Stimulated activated memory B cell treated with anti-CD40 and anti-IgM and Interleukin-4, amounts not matched to agents 10 μg/mL and 1 μg/mL and 100 μg/mL, for 72 hours (primary cell): ENCODE measurements around the gene PTCH1.

Source experiments
- ATAC-seq: fragments of 150-1000 bp; cut with Tn5 transposase; 2 replicates; pipeline ENCODE4 v1.10.0; 2021
- H3K27ac Mint-ChIP-seq: one replicate; pipeline ENCODE4 v1.8.0; 2022; ENCODE audit warnings: mild to moderate bottlenecking, mixed read lengths
- H3K27me3 Mint-ChIP-seq: one replicate; pipeline ENCODE4 v1.8.0; 2022; ENCODE audit warnings: mixed read lengths
- H3K36me3 Mint-ChIP-seq: one replicate; pipeline ENCODE4 v1.8.0; 2022; ENCODE audit warnings: mixed read lengths
- H3K4me1 Mint-ChIP-seq: one replicate; pipeline ENCODE4 v1.8.0; 2022; ENCODE audit warnings: mixed read lengths
- H3K4me3 Mint-ChIP-seq: one replicate; pipeline ENCODE4 v1.8.0; 2022; ENCODE audit warnings: mild to moderate bottlenecking, moderate library complexity, mixed read lengths
- H3K9me3 Mint-ChIP-seq: one replicate; pipeline ENCODE4 v1.8.0; 2022; ENCODE audit warnings: mixed read lengths

Gene PTCH1

DNA sequence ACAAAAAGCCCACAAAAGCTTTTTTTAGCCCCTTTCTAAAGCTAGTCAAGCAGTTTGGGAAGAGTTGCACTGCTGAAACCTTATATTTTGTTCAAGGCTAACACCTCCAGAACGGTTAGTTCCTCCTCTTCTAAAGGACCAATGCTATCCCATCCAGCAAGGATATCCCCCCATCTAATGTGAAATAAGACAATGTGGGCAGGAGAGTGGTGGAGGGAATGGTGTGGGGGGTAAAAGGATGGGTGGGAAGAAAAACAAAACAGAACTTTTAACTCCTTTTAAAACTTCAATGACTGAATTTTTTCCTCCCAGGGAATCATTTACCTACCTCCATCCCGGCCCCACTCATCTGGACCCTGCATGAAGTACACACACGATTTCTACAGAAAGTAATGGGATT, 21.2 kb downstream of the PTCH1 start:
- no peaks in the 10 kb centered on the region for H3K36me3 Mint-ChIP-seq
- H3K4me1 Mint-ChIP-seq = peaks cover 16% of the 10 kb centered on the region
- ATAC-seq = no peak
- no peaks in the 10 kb centered on the region for H3K9me3 Mint-ChIP-seq
- H3K4me3 Mint-ChIP-seq = no peak overlapping the region
- H3K27ac Mint-ChIP-seq = no peak overlapping the region
- peaks cover 21% of the 10 kb centered on the region for H3K27me3 Mint-ChIP-seq

GRCh38 chr9:95494416-95495371, 22.1 kb downstream of the PTCH1 start:
- H3K27ac Mint-ChIP-seq = peak overlapping the region; percentile 82
- peaks cover 16% of the 10 kb centered on the region for H3K4me1 Mint-ChIP-seq
- peaks cover 21% of the 10 kb centered on the region for H3K27me3 Mint-ChIP-seq
- ATAC-seq = peak; percentile 94
- no peaks in the 10 kb centered on the region for H3K36me3 Mint-ChIP-seq
- no peaks in the 10 kb centered on the region for H3K9me3 Mint-ChIP-seq
- H3K4me3 Mint-ChIP-seq = peak overlapping the region; percentile 83

DNA sequence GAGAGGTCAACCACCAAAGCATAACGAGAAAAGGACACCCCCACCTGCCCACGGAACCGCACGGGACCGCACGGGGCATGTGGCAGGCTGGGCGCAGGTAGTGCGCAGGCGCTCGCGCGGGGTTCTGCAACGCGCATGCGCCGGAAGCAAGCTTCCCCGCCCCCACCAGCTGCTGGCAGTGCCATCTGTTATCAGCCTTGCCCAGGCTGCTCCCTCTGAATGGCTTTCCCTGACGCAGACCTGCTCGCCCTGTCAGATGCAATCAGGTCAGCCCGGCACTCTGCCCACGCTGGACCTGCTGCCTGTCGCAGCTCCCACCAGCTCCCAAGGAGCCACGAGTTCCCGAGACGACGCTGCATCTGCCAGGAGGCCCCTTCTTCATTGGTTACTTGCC, 22.8 kb downstream of the PTCH1 start:
- ATAC-seq = peak; percentile 78
- Mint-ChIP-seq H3K4me3 (peak overlapping the region; percentile 83), H3K27ac (peak overlapping the region; percentile 82), H3K27me3 (peaks cover 21% of the 10 kb centered on the region), H3K9me3 (no peaks in the 10 kb centered on the region), H3K36me3 (no peaks in the 10 kb centered on the region), H3K4me1 (peaks cover 16% of the 10 kb centered on the region)

- no peaks in the 10 kb centered on the region for H3K9me3 Mint-ChIP-seq
- H3K4me1 Mint-ChIP-seq = peaks cover 16% of the 10 kb centered on the region
- no peaks in the 10 kb centered on the region for H3K36me3 Mint-ChIP-seq
- no peak for ATAC-seq
- H3K27me3 Mint-ChIP-seq = peaks cover 21% of the 10 kb centered on the region
- no peak overlapping the region for H3K4me3 Mint-ChIP-seq
- H3K27ac Mint-ChIP-seq = no peak overlapping the region
Measured at GRCh38 chr9:95493402-95493801, 23.4 kb downstream of the PTCH1 start.

DNA sequence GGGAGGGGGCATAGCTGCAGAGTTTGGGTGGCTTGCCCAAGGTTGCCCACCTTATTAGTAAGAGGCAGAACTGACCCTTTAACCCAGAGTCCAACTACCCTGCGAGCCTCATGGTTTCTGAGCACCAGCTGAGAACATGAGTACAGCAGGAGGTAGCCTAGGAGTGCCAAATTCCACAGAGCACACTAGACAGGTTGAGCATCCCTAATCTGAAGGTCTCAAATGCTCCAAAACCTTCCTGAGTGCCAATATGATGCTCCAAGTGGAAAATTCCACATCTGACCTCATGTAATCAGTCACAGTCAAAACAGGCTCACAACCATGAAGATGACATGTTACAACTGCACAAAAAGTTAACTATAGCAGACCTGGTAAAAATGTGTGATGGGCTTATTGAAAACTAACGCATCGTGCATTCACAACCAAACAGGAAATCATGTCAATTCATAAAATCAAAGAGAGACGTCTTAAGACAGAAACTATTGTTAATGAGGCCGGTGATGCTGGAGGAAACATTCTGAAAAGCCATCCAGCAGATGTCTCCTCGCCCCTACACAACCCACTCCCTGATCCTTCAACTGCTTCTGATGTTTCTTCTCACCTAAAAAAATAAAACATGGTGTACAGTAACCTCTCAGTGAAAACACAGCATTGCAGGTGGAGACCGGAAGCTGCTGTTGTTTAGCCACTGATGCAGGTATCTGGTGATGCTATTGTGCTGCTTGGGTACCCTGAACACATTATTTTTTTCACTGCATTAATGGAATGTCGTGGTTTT, 25.0 kb downstream of the PTCH1 start:
- Mint-ChIP-seq H3K4me1 (peaks cover 16% of the 10 kb centered on the region), H3K36me3 (no peaks in the 10 kb centered on the region), H3K4me3 (no peak overlapping the region), H3K27ac (no peak overlapping the region), H3K9me3 (no peaks in the 10 kb centered on the region), H3K27me3 (peaks cover 9% of the 10 kb centered on the region)
- ATAC-seq = no peak

GRCh38 chr9:95488954-95489353, 27.8 kb downstream of the PTCH1 start:
- Mint-ChIP-seq H3K36me3 (no peaks in the 10 kb centered on the region), H3K27ac (no peak overlapping the region), H3K9me3 (no peaks in the 10 kb centered on the region), H3K4me1 (peaks cover 3% of the 10 kb centered on the region), H3K4me3 (no peak overlapping the region), H3K27me3 (peaks cover under 1% of the 10 kb centered on the region)
- ATAC-seq = no peak

DNA sequence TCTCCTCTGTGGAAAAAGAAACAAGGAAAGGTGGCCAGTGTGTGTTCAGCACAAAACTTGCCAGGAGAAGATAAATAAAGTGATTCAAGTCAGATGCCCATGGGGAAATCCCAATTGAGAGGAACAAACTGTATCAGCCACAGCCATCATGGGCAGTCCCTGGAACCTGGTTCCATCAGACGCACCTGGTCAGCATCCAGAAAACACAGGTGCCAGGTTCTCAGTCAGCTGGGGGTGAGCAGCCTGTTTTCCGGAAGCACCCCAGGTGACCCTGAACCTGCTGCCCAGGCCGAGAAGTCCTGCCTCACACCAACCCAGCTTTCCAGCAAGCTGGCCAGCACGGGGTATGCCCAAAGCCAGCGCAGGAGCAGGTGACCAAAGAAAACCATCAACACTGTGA, 30.5 kb downstream of the PTCH1 start:
- Mint-ChIP-seq H3K27me3 (peaks cover 9% of the 10 kb centered on the region), H3K36me3 (no peaks in the 10 kb centered on the region), H3K27ac (no peak overlapping the region)

GRCh38 chr9:95484225-95484624, 32.5 kb downstream of the PTCH1 start:
- no peak overlapping the region for H3K27ac Mint-ChIP-seq
- no peaks in the 10 kb centered on the region for H3K4me1 Mint-ChIP-seq
- no peaks in the 10 kb centered on the region for H3K9me3 Mint-ChIP-seq
- no peak for ATAC-seq
- no peak overlapping the region for H3K4me3 Mint-ChIP-seq
- H3K27me3 Mint-ChIP-seq = peaks cover 20% of the 10 kb centered on the region
- peaks cover 5% of the 10 kb centered on the region for H3K36me3 Mint-ChIP-seq

More for the DNA sequence above, 30.5 kb downstream of the PTCH1 start:
- Mint-ChIP-seq H3K4me1 (no peaks in the 10 kb centered on the region), H3K4me3 (no peak overlapping the region), H3K9me3 (no peaks in the 10 kb centered on the region)
- no peak for ATAC-seq

GRCh38 chr9:95483431-95483830, 33.3 kb downstream of the PTCH1 start:
- Mint-ChIP-seq H3K4me1 (no peaks in the 10 kb centered on the region), H3K27ac (no peak overlapping the region), H3K36me3 (peaks cover 5% of the 10 kb centered on the region), H3K27me3 (peaks cover 20% of the 10 kb centered on the region), H3K9me3 (no peaks in the 10 kb centered on the region), H3K4me3 (no peak overlapping the region)
- no peak for ATAC-seq

DNA sequence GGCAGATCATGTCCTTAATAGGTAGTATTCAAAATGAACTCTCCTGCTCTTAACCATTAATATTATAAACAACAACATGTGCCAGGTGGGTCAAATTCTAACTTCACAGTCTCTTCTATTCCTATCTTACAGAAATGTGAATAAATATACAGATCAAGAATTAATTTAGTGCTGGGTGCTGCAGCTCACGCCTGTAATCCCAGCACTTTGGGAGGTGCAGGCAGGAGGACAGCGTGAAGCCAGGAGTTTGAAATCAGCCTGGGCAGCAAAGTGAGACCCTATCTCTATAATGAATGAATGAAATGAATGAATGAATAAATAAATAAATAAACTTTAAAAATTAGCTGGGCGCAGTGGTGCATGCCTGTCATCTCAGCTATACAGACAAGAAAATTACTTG, 34.1 kb downstream of the PTCH1 start:
- Mint-ChIP-seq H3K36me3 (peaks cover 5% of the 10 kb centered on the region), H3K4me1 (no peaks in the 10 kb centered on the region), H3K27me3 (peaks cover 20% of the 10 kb centered on the region), H3K4me3 (no peak overlapping the region), H3K27ac (no peak overlapping the region), H3K9me3 (no peaks in the 10 kb centered on the region)
- ATAC-seq = no peak

DNA sequence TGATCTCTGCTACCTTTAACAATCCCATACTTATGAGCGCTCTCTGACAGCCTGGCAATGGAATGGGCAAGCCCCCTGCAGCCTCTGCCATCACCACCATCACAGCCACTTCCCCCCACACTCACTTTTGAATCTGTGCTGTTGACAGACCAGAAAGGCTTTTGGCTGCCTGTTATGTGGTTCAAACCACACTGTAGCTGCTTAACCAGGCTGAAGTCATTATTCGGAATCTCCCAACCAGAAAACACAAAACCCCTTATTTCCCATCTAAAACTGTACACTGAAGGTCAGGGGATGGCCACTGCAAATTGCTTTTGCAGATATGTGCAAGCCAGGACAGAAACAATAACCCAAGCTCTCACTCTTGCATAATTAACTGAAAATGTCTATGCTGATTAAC, 35.8 kb downstream of the PTCH1 start:
- no peak for ATAC-seq
- peaks cover 20% of the 10 kb centered on the region for H3K27me3 Mint-ChIP-seq
- H3K9me3 Mint-ChIP-seq = no peaks in the 10 kb centered on the region
- no peak overlapping the region for H3K27ac Mint-ChIP-seq
- no peak overlapping the region for H3K4me3 Mint-ChIP-seq
- H3K36me3 Mint-ChIP-seq = peaks cover 5% of the 10 kb centered on the region
- no peaks in the 10 kb centered on the region for H3K4me1 Mint-ChIP-seq

DNA sequence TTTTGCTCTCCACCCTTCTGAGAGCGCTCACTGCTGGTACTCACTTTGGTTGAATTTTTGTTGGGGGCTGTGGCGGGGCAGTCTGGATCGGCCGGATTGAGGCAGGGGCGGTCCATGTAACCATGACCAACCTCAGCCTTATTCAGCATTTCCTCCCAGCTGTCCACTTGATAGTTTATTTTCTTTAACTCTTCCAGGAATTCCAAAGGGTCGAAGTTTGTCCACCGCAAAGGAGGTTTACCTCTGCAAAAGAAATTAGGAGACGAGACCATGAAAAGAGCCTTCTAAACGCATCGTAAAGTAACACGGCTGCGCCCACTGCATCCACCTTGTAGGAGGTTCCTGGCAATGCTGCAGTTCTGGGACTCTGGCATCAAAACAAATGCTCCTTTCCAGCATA, 36.4 kb downstream of the PTCH1 start:
- H3K36me3 Mint-ChIP-seq = peaks cover 12% of the 10 kb centered on the region
- H3K4me3 Mint-ChIP-seq = no peak overlapping the region

DNA sequence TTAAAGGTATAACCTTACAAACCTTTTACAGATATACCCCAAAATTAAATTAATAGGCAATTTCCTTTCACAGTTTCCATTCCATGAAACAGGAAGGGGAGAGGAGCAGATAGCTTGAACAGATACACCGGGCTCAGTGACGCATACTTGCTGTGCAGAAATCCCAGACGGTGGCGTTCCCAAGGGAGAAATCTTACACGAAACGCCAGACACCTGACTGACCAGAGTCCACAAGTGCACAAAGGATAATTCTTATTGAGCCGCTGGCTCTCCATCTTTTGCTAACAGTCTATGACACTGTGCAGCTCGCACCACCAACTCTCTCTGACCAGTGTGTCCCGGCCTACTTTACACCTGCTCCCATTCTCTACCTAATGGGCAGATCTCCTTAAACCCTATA, 37.4 kb downstream of the PTCH1 start:
- peaks cover 16% of the 10 kb centered on the region for H3K36me3 Mint-ChIP-seq
- no peaks in the 10 kb centered on the region for H3K4me1 Mint-ChIP-seq
- no peak overlapping the region for H3K4me3 Mint-ChIP-seq
- no peaks in the 10 kb centered on the region for H3K9me3 Mint-ChIP-seq
- no peak for ATAC-seq
- H3K27me3 Mint-ChIP-seq = peaks cover 31% of the 10 kb centered on the region
- H3K27ac Mint-ChIP-seq = no peak overlapping the region

More for the DNA sequence above, 36.4 kb downstream of the PTCH1 start:
- Mint-ChIP-seq H3K9me3 (no peaks in the 10 kb centered on the region), H3K4me1 (no peaks in the 10 kb centered on the region), H3K27me3 (peaks cover 25% of the 10 kb centered on the region), H3K27ac (no peak overlapping the region)
- ATAC-seq = no peak

DNA sequence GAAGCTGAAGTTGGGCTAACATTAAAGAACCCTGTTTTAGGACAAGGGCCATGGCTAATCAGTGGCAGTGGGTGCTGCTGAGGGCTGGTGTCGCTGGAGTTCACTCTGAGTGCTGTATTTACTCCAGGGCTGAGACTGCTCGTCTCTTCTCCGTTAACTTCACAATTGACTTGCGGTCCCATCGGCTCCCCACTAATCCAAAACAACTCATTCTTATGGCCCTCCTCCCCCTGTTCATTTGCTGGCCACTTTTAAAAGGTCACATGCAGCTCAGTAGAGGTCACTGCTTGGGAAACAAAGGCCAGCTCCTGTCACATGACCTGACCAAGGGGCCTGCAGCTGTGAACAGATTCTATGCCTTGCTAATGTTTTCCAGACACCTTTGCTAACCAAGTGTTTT, 38.4 kb downstream of the PTCH1 start:
- no peaks in the 10 kb centered on the region for H3K9me3 Mint-ChIP-seq
- no peak overlapping the region for H3K27ac Mint-ChIP-seq
- H3K27me3 Mint-ChIP-seq = peaks cover 24% of the 10 kb centered on the region
- no peak overlapping the region for H3K4me3 Mint-ChIP-seq
- ATAC-seq = no peak
- H3K36me3 Mint-ChIP-seq = peaks cover 16% of the 10 kb centered on the region
- no peaks in the 10 kb centered on the region for H3K4me1 Mint-ChIP-seq

- Mint-ChIP-seq H3K36me3 (peaks cover 16% of the 10 kb centered on the region), H3K4me3 (no peak overlapping the region), H3K9me3 (no peaks in the 10 kb centered on the region), H3K4me1 (no peaks in the 10 kb centered on the region), H3K27ac (no peak overlapping the region), H3K27me3 (peaks cover 21% of the 10 kb centered on the region)
- no peak for ATAC-seq
Measured at GRCh38 chr9:95477885-95478284, 38.9 kb downstream of the PTCH1 start.
